ENCODE measurements around the gene MRPS23. TPM values are rescaled to one million over a fixed set of nuclear protein-coding genes. Genes with fewer than 3 reads are reported as not detected.

The MRPS23 gene
- total RNA-seq, 2 donors from 2014 or later = 24.1 to 35.3 TPM

DNA sequence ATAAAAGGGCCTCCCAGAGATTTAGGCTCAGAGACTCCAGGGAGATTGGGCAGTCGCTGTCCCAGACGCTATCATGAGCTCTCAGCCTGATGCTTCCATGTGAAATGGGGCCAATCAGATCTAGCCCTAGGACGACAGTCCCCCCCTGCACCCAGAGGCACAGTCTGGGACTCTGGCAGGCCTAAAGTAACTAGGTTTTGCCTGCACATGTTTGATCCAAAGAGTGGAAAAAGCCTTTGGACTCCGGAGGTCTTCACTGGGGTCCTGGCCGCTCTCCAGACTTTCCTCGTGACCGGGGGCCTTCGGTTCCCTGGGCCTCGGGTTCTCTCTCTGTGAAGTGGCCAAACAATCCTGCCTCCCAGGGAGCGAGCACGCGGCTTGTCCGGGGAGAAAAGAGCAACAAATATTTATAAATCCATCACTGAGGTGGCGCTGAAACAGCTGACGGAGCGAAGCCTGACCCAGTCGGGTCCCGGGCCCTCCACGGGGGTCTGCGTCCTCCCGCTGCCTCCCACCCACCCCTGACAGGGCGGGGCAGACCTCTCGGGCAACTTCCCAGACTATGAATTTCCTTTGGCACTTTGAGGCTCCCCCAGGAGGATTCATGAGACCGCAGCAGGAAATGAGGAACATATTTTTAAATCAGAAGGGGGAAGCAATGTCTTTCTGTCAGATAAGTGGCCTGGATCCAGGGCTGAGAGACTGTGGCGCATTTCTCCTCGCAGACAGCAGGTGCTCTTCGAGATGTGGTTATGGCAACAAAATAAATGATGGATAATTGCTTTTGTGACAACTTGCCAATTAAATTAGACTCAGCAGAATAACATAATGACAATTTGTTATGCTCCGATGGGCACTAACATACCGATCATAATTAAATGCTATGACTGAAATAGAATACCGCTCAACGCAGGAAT, 38.9 kb downstream of the MRPS23 start:
- no peak for DNase-seq (ENCODE audit: low spot score)
- peaks cover 0 to 18% of the 10 kb centered on the region in 2 donors for H3K4me1 ChIP-seq
- H3K9me3 ChIP-seq = no peaks in the 10 kb centered on the region
- H3K36me3 ChIP-seq = no peaks in the 10 kb centered on the region
- TF ChIP-seq, protein P1, sequence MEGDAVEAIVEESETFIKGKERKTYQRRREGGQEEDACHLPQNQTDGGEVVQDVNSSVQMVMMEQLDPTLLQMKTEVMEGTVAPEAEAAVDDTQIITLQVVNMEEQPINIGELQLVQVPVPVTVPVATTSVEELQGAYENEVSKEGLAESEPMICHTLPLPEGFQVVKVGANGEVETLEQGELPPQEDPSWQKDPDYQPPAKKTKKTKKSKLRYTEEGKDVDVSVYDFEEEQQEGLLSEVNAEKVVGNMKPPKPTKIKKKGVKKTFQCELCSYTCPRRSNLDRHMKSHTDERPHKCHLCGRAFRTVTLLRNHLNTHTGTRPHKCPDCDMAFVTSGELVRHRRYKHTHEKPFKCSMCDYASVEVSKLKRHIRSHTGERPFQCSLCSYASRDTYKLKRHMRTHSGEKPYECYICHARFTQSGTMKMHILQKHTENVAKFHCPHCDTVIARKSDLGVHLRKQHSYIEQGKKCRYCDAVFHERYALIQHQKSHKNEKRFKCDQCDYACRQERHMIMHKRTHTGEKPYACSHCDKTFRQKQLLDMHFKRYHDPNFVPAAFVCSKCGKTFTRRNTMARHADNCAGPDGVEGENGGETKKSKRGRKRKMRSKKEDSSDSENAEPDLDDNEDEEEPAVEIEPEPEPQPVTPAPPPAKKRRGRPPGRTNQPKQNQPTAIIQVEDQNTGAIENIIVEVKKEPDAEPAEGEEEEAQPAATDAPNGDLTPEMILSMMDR (IDR thresholded peaks at IDR 0.05) = no peak
- H3K27ac ChIP-seq = peak overlapping the region; percentile 33 to 64
- peak overlapping the region; percentile 8 to 27 for H3K4me3 ChIP-seq
- H3K27me3 ChIP-seq = no peaks in the 10 kb centered on the region

DNA sequence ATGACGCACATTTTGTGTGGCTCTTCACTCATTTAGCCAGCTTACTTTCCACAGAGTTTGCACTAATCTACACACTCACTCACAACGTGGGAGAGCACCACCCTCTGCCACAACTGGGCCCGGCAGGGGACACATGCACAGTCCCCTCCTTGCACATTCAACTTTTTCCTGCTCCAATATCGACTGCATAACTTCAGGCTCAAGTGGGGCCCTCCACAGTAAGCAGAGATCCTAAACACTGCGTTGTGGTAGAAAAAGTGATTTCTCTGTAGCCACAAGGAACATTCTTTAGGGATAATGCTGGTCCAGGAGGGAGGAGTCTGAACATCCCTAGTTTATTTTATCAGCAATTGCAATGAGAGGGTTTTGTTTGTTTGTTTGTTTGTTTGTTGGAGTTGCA, 40.0 kb downstream of the MRPS23 start:
- Histone ChIP-seq H3K4me1 (peaks cover 0 to 18% of the 10 kb centered on the region in 2 donors), H3K27ac (no peak overlapping the region), H3K9me3 (no peaks in the 10 kb centered on the region), H3K4me3 (no peak overlapping the region), H3K36me3 (no peaks in the 10 kb centered on the region), H3K27me3 (no peaks in the 10 kb centered on the region)
- no peak for DNase-seq (ENCODE audit: low spot score)
- TF ChIP-seq, protein P1 (IDR thresholded peaks at IDR 0.05) = no peak

DNA sequence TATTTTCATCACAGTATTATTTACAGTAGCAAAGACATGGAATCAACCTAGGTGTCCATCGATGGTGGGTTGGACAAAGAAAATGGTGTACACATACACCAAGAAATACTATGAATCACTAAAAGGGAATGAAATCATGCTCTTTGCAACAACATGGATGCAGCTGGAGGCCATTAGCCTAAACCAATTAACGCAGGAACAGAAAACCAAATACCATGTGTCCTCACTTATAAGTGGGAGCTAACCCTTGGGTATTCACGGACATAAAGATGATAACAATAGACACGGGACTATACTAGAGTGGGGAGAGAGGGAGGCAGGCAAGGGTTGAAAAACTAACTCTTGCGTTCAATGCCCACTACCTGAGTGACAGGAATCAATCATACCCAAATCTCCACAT, 41.0 kb downstream of the MRPS23 start:
- no peak overlapping the region for H3K27ac ChIP-seq
- TF ChIP-seq, protein P1 (IDR thresholded peaks at IDR 0.05) = no peak
- H3K27me3 ChIP-seq = no peaks in the 10 kb centered on the region
- no peak for DNase-seq (ENCODE audit: low spot score)
- no peak overlapping the region for H3K4me3 ChIP-seq
- peaks cover 0 to 18% of the 10 kb centered on the region in 2 donors for H3K4me1 ChIP-seq
- no peaks in the 10 kb centered on the region for H3K9me3 ChIP-seq
- H3K36me3 ChIP-seq = no peaks in the 10 kb centered on the region

DNA sequence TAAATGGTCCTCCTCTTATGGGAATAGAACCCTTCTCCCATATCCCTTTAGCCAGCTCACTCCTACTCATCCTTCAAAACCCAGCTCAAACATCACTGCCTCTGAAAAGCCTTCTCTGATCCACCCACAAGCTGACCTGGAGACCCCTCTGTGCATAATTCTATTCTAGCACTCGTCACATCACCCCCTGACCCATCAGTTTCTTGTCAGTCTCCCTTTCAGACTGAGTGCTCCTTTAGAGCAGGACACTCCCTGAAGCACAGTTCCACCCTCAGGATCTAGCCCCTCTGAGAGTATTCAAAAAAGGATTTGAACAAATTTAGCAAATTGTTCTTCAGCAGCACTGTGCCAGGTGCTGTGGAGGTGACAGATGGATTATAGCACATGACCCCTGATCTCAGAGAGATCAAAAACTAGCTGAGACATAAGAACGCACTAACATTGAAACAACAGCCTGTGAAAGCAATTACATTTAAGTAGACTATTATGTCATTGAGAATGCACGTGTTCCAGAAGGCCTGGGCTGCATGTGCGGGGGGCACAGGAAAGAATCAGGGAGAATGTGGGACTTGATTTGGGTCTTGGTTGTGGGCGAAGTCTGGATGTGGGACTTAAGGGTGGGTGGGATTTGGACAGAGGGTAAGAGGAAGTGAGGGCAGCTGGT, 43.5 kb downstream of the MRPS23 start:
- H3K4me3 ChIP-seq = no peak overlapping the region
- H3K36me3 ChIP-seq = no peaks in the 10 kb centered on the region
- H3K27me3 ChIP-seq = no peaks in the 10 kb centered on the region
- TF ChIP-seq, protein P1 (IDR thresholded peaks at IDR 0.05) = no peak
- H3K9me3 ChIP-seq = peaks cover 0 to 5% of the 10 kb centered on the region in 2 donors
- DNase-seq (ENCODE audit: low spot score) = no peak
- H3K4me1 ChIP-seq = peaks cover 0 to 11% of the 10 kb centered on the region in 2 donors
- no peak overlapping the region for H3K27ac ChIP-seq

DNA sequence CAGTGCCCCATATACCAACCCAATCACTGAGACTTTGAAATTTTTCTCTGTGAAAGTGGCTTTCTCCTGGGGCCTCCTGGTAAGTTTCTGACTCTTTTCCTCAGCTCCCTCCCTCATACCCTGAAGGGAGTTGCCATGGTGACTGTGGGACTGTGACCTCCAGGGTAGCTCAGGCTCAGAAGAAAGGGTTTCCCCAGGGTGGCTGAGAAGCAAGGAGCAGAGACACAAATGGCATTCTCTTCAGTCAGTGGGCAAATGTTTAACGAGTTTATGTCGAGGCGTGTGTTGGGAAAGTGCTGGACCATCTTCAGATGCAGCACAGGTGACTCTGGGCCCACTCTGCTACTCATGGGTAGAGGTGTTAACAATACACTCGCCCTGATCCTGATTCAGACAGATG, 46.8 kb downstream of the MRPS23 start:
- TF ChIP-seq, protein P1 (IDR thresholded peaks at IDR 0.05) = no peak
- no peak overlapping the region for H3K27ac ChIP-seq

More for the DNA sequence above, 46.8 kb downstream of the MRPS23 start:
- DNase-seq (ENCODE audit: low spot score) = no peak
- Histone ChIP-seq H3K27me3 (no peaks in the 10 kb centered on the region), H3K4me1 (no peaks in the 10 kb centered on the region), H3K36me3 (no peaks in the 10 kb centered on the region), H3K4me3 (no peak overlapping the region), H3K9me3 (peaks cover 0 to 7% of the 10 kb centered on the region in 2 donors)

Measured in right atrium auricular region (tissue), 2 donors.